HepG2 (cell line): ENCODE data around the gene B3GNT5. TPM values are rescaled to one million over a fixed set of nuclear protein-coding genes. Genes with fewer than 3 reads are reported as not detected.

Experiments
- ATAC-seq: fragments of 200-7000 bp; cut with Tn5 transposase; 3 replicates; pipeline ENCODE4 v1.9.1; 2020; ENCODE audit warnings: mild to moderate bottlenecking, moderate library complexity
- BruUV-seq: library from RNA; stranded (reverse); fragments of 400-500 nt; replicated peaks from 2 replicates; lab custom pipeline; 2021; lab: Mats Ljungman, UMichigan
- CTCF ChIA-PET: fragments of 300-600 bp; formaldehyde crosslinking; extraction: SDS; loops from one replicate; lab custom pipeline; 2021; ENCODE audit warnings: low total read pairs, inconsistent platforms, low intra/inter-chr PET ratio; lab: Yijun Ruan, JAX
- POLR2A ChIA-PET: fragments of 350-600 bp; sonication (Branson Sonifier 250); formaldehyde crosslinking; loops from one replicate; lab custom pipeline; 2020; ENCODE audit warnings: antibody characterized with exemption, inconsistent platforms; lab: Yijun Ruan, JAX
- DNase-seq: peaks from one replicate; pipeline ENCODE4 v3.0.0-alpha.2; 2015; ENCODE audit warnings: low spot score
- FAIRE-seq: peaks from 3 replicates; lab custom pipeline; 2011; peaks lifted over from hg19 to GRCh38; lab: Jason Lieb, UNC
- H2AFZ ChIP-seq: one replicate; pipeline ENCODE4 v1.6.1; 2011; ENCODE audit warnings: low read length, inconsistent platforms
- H3K27ac ChIP-seq: fragments of 300-600 bp; 3 replicates; pipeline ENCODE4 v1.8.0; 2011; ENCODE audit warnings: mixed run types, mild to moderate bottlenecking, mixed read lengths, low read length, inconsistent platforms; ENCODE audit not compliant: insufficient read depth; ENCODE audit errors: extremely low read length
- H3K27me3 ChIP-seq, 2 experiments: fragments of 200-600 bp in 1 of 2; 2 replicates in 1 of 2; 3 replicates in 1 of 2; pipeline versions ENCODE4 v1.6.0 to v1.8.0; 2011; ENCODE audit warnings: low read length in 2 of 2, mild to moderate bottlenecking in 2 of 2, moderate library complexity in 2 of 2, inconsistent platforms in 1 of 2; ENCODE audit not compliant: insufficient read depth in 2 of 2, control insufficient read depth in 1 of 2
- H3K36me3 ChIP-seq, 2 experiments: fragments of 200-600 bp in 1 of 2; replicated peaks in 1 of 2; 2 replicates in 1 of 2; 3 replicates in 1 of 2; pipeline versions ENCODE4 v1.5.1 to v1.8.0; 2011; ENCODE audit warnings: low read length in 2 of 2, inconsistent platforms in 1 of 2; ENCODE audit not compliant: insufficient read depth in 2 of 2, control insufficient read depth in 1 of 2
- H3K4me1 ChIP-seq: 2 replicates; pipeline ENCODE4 v1.5.1; 2012; ENCODE audit warnings: low read length, inconsistent platforms; ENCODE audit not compliant: insufficient read depth
- H3K4me2 ChIP-seq: 2 replicates; pipeline ENCODE4 v1.6.0; 2011; ENCODE audit warnings: low read depth, low read length, inconsistent platforms
- H3K4me3 ChIP-seq, 3 experiments: fragments of 200-600 bp in 1 of 3; sonication (generic), shearing (Covaris generic) in 1 of 3; replicated peaks in 1 of 3; 2 replicates each; pipeline ENCODE4 v1.5.1; 2011 to 2016; ENCODE audit warnings: low read length in 3 of 3, inconsistent platforms in 2 of 3, low read depth in 2 of 3, mild to moderate bottlenecking in 2 of 3, control low read depth in 1 of 3, mixed read lengths in 1 of 3; ENCODE audit not compliant: insufficient read depth in 1 of 3
- H3K79me2 ChIP-seq: one replicate; pipeline ENCODE4 v1.6.1; 2011; ENCODE audit warnings: low read length, inconsistent platforms; ENCODE audit not compliant: insufficient read depth
- H3K9ac ChIP-seq: 2 replicates; pipeline ENCODE4 v1.6.0; 2011; ENCODE audit warnings: mild to moderate bottlenecking, low read depth, low read length, inconsistent platforms; ENCODE audit not compliant: insufficient read depth
- H3K9me3 ChIP-seq: 2 replicates; pipeline ENCODE4 v1.5.1; 2012; ENCODE audit warnings: mild to moderate bottlenecking, low read length
- H4K20me1 ChIP-seq: 2 replicates; pipeline ENCODE4 v1.6.0; 2011; ENCODE audit warnings: inconsistent platforms, mild to moderate bottlenecking, low read length, moderate library complexity; ENCODE audit not compliant: insufficient read depth
- FUBP1 ChIP-seq: sonication (generic); formaldehyde crosslinking; IDR thresholded peaks from 2 replicates; pipeline ENCODE4 v1.5.1; 2020; ENCODE audit warnings: missing genetic modification reagents, mild to moderate bottlenecking, borderline replicate concordance
- HMGXB3 ChIP-seq: sonication (generic); formaldehyde crosslinking; IDR thresholded peaks from 2 replicates; pipeline ENCODE4 v1.4.0; 2020; ENCODE audit warnings: missing genetic modification reagents, borderline replicate concordance
- KDM5A ChIP-seq: fragments of 200-600 bp; sonication (generic); IDR thresholded peaks from 2 replicates; pipeline ENCODE4 v1.7.0; 2018; ENCODE audit warnings: antibody characterized with exemption, mild to moderate bottlenecking, low read length, borderline replicate concordance
- NR2C2 ChIP-seq: sonication (generic); formaldehyde crosslinking; IDR thresholded peaks from 2 replicates; pipeline ENCODE4 v1.4.0; 2020; ENCODE audit warnings: missing genetic modification reagents, mild to moderate bottlenecking, moderate library complexity, borderline replicate concordance
- NRL ChIP-seq: sonication (generic); formaldehyde crosslinking; IDR thresholded peaks from 2 replicates; pipeline ENCODE4 v1.5.0; 2020; ENCODE audit warnings: missing genetic modification reagents, mild to moderate bottlenecking, moderate library complexity, borderline replicate concordance
- SRSF4 ChIP-seq: fragments of 200-400 bp; formaldehyde crosslinking; IDR thresholded peaks from one replicate; pipeline ENCODE4 v1.6.1; 2018; ENCODE audit warnings: mild to moderate bottlenecking, low read depth, low read length, moderate library complexity; ENCODE audit not compliant: poor library complexity, severe bottlenecking
- TOE1 ChIP-seq: sonication (generic); formaldehyde crosslinking; IDR thresholded peaks from 2 replicates; pipeline ENCODE4 v1.4.0; 2020; ENCODE audit warnings: mild to moderate bottlenecking, missing genetic modification reagents
- ZBTB20 ChIP-seq: sonication (generic); formaldehyde crosslinking; IDR thresholded peaks from 2 replicates; pipeline ENCODE4 v1.8.1; 2023; ENCODE audit warnings: missing genetic modification reagents, low read depth, mild to moderate bottlenecking, borderline replicate concordance
- ZFX ChIP-seq: sonication (generic); formaldehyde crosslinking; IDR thresholded peaks from 2 replicates; pipeline ENCODE4 v1.4.0; 2020; ENCODE audit warnings: mild to moderate bottlenecking, low read depth, missing genetic modification reagents, moderate library complexity
- ZNF20 ChIP-seq: sonication (generic); formaldehyde crosslinking; IDR thresholded peaks from 2 replicates; pipeline ENCODE4 v1.4.0; 2020; ENCODE audit warnings: mild to moderate bottlenecking, moderate library complexity, missing genetic modification reagents
- ZNF354B ChIP-seq: sonication (generic); formaldehyde crosslinking; IDR thresholded peaks from 2 replicates; pipeline ENCODE4 v1.8.0; 2022; ENCODE audit warnings: mild to moderate bottlenecking, missing genetic modification reagents
- WGBS: methylation state at CpG from one replicate; pipeline ENCODE4 v1.1.6; 2017; ENCODE audit warnings: low lambda C conversion rate; 5-methylcytosine and 5-hydroxymethylcytosine counted together
- in situ Hi-C: cut with HindIII; loops from 2 replicates; pipeline ENCODE4 v1.10.0; 2017; ENCODE audit warnings: low pct_unique_long_range_greater_than_20kb; ENCODE audit not compliant: extremely low pct_ligation_motif_present
- intact Hi-C: fragments of 100-400 bp; cut with micrococcal nuclease; formaldehyde crosslinking; loops from one replicate; pipeline ENCODE4 v1.10.0; 2022; ENCODE audit not compliant: unreplicated experiment
- polyA plus RNA-seq, 8 experiments: library from polyadenylated mRNA; depleted of rRNA in 3 of 8; stranded (reverse) in 7 of 8; unstranded in 1 of 8; fragments of >200 nt; fragmentation: Illumina TruSeq in 4 of 8; extraction: Trizol in 4 of 8; gene quantifications; 2 replicates each; pipeline versions ENCODE4 v1.2.1 to v1.2.3, GENCODE V29; 2011 to 2016; ENCODE audit warnings: low read depth in 4 of 8, missing spikeins in 1 of 8, mixed read lengths in 1 of 8; ENCODE audit not compliant: insufficient read depth in 1 of 8
- total RNA-seq, 5 experiments: library from RNA; depleted of rRNA; stranded (reverse); fragments of >200 nt; fragmentation: Illumina TruSeq; extraction: Trizol; gene quantifications; 2 replicates each; pipeline ENCODE4 v1.2.3, GENCODE V29; 2016; ENCODE audit warnings: low read depth in 1 of 5

B3GNT5 gene
- total and polyA plus RNA-seq, 2 of the 13 experiments (the other 11 are each of a cell fraction or from before 2014, with no cell fraction given) = not detected

- no peak overlapping the region for H3K27ac ChIP-seq
- BruUV-seq = no TSS peak
- in situ Hi-C loops (no loop called here), intact Hi-C loops (no loop called here)
- ChIA-PET CTCF (no interaction called here), POLR2A (no interaction called here)
- no peaks in the 10 kb centered on the region for H3K36me3 ChIP-seq
- TF ChIP-seq ZNF354B (CRISPR knock-in tag) = no peak
- TF ChIP-seq ZFX = no peak
- no peak for TF ChIP-seq TOE1 (CRISPR knock-in tag)
- TF ChIP-seq NRL = no peak
- no peak for TF ChIP-seq ZBTB20 (CRISPR knock-in tag)
- no peak for TF ChIP-seq HMGXB3 (CRISPR knock-in tag)
- no peak for TF ChIP-seq SRSF4
- no peak for TF ChIP-seq ZNF20 (CRISPR knock-in tag)
- no peak for TF ChIP-seq FUBP1 (CRISPR knock-in tag)
- no peak for TF ChIP-seq KDM5A
- TF ChIP-seq NR2C2 (CRISPR knock-in tag) = no peak
- H3K9me3 ChIP-seq = no peaks in the 10 kb centered on the region
- no peak overlapping the region for H3K4me3 ChIP-seq
- WGBS = 38% methylated on average over 7 of the region's 7 CpGs
- DNase-seq = no peak
- H3K27me3 ChIP-seq = peaks cover 2 to 15% of the 10 kb centered on the region in 2 experiments; a peak in 2 of 5 replicates
- no peaks in the 10 kb centered on the region for H4K20me1 ChIP-seq
- H3K4me1 ChIP-seq = peaks cover 10% of the 10 kb centered on the region
- H2AFZ ChIP-seq = no peak overlapping the region
- H3K4me2 ChIP-seq = no peak overlapping the region
- no peak overlapping the region for H3K9ac ChIP-seq
- no peak for FAIRE-seq
- no peak for ATAC-seq
- no peaks in the 10 kb centered on the region for H3K79me2 ChIP-seq
These were observed 60.7 kb downstream of the B3GNT5 start for GRCh38 chr3:183313764-183314163.
